HG03103 (cell line): ENCODE results near the gene EIF1B.

Source experiments
- ATAC-seq: cut with Tn5 transposase; IDR thresholded peaks from one replicate; pipeline ENCODE4 v1.9.1; 2021; ENCODE audit warnings: low read depth; ENCODE audit not compliant: unreplicated experiment

Gene EIF1B

DNA sequence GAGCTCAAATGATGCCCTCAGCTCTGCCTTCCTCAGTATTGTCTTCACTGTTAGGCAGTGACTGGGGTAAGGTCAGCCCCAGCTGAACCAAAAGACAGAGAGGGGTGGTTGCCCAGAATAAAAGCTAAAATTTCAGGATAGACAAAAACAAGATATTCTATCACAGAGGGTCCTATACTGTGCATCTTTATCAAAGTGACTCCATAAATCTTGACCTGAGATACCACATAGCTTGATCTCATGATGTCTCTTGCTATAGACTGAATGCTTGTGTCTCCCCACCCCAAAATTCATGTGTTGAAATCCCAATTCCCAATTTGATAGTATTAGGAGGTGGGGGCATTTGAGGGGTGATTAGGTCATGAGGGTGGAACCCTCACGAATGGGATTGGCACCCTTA lies 30.4 kb downstream of the EIF1B start:
- ATAC-seq = no peak

DNA sequence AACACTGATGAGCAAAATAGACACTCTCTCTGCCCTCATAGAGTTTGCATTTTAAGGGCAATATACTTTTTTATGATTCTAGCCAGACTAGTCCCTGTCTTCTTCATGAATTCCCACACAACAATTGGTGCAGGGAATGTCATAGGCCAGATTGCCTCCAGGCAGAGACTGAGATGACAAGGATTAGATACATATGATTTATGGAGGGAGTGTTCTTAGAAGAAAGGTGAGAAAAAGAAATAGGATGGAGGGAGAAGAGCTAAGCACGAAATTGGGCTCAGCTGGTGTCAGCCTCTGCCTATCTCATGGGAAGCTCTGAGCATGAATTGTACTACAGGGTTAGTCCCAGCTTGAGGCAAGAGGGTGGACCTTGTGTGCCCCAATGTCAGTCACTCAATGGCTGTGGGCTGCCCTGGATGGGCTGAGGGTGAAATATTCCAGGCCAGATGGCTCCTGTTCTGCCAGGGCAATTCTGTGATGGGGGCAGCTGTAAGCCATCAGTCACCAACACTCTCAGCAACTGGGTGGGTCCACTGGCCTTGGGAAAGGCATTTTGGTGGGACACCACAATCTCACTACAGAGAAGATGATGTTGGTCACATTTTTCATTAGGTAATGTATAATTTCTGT lies 31.1 kb downstream of the EIF1B start:
- no peak for ATAC-seq

DNA sequence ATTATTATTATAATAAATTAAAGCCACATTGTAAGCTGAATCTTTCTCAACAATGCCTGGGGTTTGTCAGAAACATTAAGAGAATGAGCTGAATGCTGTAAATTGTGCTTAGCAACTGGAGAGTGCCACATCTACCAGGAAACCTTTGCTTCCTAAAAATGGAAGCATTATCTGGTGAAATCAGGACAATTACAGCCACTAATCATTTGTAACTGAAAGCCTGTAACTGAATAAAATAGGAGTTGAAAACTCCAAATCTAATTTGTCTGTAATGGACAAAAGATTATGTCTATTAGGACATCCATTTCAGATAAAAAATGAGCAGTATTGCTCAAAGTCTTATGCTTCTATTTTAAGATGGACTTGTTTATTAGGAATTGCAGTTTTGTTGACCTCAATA lies 32.2 kb downstream of the EIF1B start:
- no peak for ATAC-seq

DNA sequence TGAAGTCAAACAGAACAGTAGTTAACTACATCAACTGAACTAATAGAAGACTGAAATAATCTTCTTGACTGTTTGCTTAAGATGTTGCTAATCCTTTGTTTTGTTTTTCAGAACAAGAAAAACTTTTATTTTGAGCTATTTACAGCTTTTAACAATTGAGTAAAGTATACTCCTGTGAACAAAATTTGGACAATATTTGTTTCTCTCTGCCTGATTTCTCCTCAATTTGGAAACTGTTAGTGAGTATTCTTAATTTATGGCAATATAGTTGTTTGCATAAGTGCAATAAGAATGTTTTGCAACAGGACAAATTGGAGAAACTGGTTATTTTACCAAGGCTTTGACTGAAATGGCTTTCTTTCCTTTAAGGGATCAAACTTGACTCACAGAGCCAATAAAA lies 41.0 kb downstream of the EIF1B start:
- ATAC-seq = no peak

DNA sequence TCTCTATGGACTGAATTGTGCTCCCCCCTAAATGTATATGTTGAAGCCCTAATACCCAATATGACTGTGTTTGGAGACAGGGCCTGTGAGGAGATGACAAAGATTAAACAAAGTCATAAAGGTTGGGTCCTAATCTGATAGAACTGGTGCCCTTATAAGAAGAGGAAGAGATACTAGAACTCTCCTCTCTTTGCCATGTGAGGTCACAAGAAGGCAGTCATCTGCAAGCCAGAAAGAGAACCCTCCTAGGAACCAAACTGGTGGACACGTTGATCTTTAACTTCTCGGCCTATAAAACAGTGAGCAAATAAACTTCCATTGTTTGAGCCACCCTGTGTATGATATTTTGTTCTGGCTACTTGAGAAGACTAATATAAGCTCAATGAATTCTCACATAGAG lies 45.9 kb downstream of the EIF1B start:
- no peak for ATAC-seq

DNA sequence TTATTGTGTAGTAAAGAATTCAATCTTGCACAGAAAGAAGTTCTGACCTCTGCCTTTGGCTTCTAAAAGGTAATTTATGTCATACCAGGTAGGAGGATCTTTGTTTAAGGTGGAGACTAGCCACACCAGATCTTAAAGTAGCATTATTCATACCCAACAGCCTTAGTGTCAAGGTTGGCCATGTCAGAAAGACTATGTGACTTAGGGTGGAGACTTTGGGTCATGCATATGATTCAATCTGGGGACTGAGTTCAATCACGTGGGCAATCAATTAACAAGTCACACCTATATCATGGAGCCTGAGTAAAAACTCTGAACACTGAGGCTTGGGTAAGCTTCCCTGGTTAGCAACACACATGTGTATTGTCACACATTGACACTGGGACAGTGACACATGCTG lies 48.9 kb downstream of the EIF1B start:
- no peak for ATAC-seq
